AG10803 (cell line): ENCODE results near the gene SLC25A11.
A peak's percentile ranks its signal among the peaks of the same experiment; 100 is the strongest.

Experiments
- DNase-seq: peaks from one replicate; pipeline ENCODE4 v3.0.0; 2010; ENCODE audit warnings: low read depth
- H3K4me3 ChIP-seq: 2 replicates; pipeline ENCODE4 v1.5.1; 2011; ENCODE audit warnings: mild to moderate bottlenecking, low read length, control low read depth
- CTCF ChIP-seq: conservative IDR thresholded peaks from 2 replicates; pipeline ENCODE4 v1.5.1; 2011; ENCODE audit warnings: mild to moderate bottlenecking, low read length, control low read depth, inconsistent platforms

SLC25A11 gene

GRCh38 chr17:4944163-4944553, 4.3 kb upstream of the SLC25A11 start:
- no peak overlapping the region for H3K4me3 ChIP-seq
- no peak for TF ChIP-seq CTCF
- DNase-seq, result no peak

- TF ChIP-seq CTCF, result no peak
- DNase-seq, result no peak
- no peak overlapping the region for H3K4me3 ChIP-seq
Measured at GRCh38 chr17:4942760-4943508, 3.1 kb upstream of the SLC25A11 start.

- TF ChIP-seq CTCF, result no peak
- peak overlapping the region; percentile 89 for H3K4me3 ChIP-seq
- no peak for DNase-seq
Measured at GRCh38 chr17:4941319-4941610, 1.4 kb upstream of the SLC25A11 start.

GRCh38 chr17:4940555-4941318, 891 bp upstream of the SLC25A11 start:
- TF ChIP-seq CTCF, result no peak
- no peak for DNase-seq
- peak overlapping the region; percentile 89 for H3K4me3 ChIP-seq

- H3K4me3 ChIP-seq, result peak overlapping the region; percentile 89
- no peak for TF ChIP-seq CTCF
- DNase-seq, result no peak
Measured at GRCh38 chr17:4939546-4939795, 375 bp downstream of the SLC25A11 start.

GRCh38 chr17:4938688-4939545, 929 bp downstream of the SLC25A11 start:
- DNase-seq, result no peak
- peak overlapping the region; percentile 89 for H3K4me3 ChIP-seq
- no peak; the same call in 1 of the 2 replicates for TF ChIP-seq CTCF
